HG02798 (cell line): ENCODE measurements around the gene LUZP1.
"Not testable (repeated sequence)": the region's sequence is repeated elsewhere in the genome, so short reads cannot be mapped to it uniquely, and the experiment has no call there.

ENCODE experiments used
- ATAC-seq: cut with Tn5 transposase; IDR thresholded peaks from one replicate; pipeline ENCODE4 v1.9.1; 2021; ENCODE audit warnings: mild to moderate bottlenecking; ENCODE audit not compliant: unreplicated experiment, poor library complexity

LUZP1 gene

DNA sequence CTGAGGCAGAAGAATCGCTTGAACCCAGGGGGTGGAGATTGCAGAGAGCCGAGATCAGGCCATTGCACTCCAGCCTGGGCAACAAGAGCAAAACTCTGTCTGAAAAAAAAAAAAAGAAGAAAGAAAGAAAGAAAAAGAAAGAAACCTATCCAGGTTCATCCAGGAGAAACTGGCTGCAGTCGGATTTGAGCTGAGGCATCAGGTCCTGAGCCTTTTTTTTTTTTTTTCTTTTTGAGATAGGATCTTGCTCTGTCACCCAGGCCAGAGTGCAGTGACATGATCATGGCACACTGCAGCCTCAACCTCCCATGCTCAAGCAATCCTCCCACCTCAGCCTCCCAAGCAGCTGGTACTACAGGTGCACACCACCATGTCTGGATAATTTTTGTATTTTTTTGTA, 22.5 kb upstream of the LUZP1 start:
- ATAC-seq, result no peak

DNA sequence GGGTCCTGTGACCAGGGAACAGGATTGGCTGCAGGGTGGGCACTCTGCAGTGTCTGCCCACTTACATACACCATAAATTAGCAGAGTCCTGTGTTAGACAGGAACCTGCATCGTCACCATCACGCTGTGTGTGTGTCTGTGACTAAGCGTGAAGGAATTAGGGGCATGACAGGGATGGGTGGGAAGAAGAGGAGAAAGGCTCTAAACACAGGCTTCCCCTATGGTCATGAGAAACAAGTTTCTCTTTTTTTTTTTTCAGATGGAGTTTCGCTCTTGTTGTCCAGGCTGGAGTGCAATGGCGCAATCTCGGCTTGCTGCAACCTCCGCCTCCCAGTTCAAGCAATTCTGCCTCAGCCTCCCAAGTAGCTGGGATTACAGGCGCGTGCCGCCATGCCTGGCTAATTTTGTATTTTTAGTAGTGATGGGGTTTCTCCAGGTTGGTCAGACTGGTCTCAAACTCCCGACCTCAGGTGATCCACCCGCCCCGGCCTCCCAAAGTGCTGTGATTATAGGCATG, 20.3 kb upstream of the LUZP1 start:
- not testable (repeated sequence) for ATAC-seq

- ATAC-seq, result no peak
These were observed 19.8 kb upstream of the LUZP1 start for GRCh38 chr1:23188434-23188884.

DNA sequence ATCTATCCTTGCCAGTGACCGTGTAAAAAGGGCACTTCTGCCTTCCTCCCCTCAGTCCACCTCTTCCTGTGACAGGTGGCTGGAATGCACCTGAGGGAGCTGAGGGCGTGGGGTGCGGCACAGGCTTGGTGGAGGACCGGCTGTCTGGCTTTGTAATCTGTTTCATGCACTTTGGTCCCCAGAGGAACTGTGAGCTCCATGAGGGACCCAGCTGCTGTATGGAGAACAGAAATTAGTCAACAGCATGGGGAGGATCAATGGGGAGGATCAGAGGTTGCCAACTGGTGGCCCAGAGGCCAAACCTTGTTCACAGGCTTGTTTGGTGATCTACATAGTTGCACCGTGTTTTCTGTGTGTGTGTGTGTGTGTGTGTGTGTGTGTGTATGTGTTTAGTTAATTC, 19.0 kb upstream of the LUZP1 start:
- no peak for ATAC-seq

- no peak for ATAC-seq
These were observed 16.7 kb upstream of the LUZP1 start for GRCh38 chr1:23185381-23185780.

DNA sequence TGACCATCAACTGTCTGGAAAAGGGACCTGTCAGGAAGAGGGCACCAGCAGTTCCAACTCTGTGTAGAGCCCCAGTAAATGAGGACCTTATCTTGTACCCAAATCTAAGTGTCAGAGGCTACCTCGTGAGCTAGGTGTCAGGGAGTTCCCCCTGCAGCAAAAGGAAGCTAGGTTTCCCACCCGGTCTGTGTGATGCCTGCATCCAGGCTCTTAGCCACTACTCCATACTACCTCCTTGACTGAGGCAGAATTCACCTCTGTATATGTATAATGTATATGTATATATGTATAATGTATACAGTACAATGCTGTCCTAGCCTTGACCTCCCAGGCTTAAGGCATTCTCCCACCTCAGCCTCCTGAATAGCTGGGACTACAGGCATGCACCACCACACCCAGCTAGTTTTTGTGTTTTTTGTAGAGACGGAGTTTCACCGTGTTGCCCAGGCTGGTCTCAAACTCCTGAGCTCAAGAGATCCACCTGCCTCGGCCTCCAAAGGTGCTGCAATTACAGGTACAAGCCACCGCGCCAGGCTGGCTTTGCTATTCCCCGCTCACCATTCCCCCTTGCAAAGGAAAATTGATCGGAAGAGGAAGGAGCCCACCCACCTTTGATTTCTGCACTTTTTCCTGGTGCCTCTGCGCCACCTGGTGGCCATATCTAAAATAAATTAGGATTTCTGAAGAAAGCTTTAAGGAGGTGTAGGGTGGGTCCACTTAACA, 15.7 kb upstream of the LUZP1 start:
- ATAC-seq, result no peak

GRCh38 chr1:23179862-23180261, 11.2 kb upstream of the LUZP1 start:
- ATAC-seq, result no peak

DNA sequence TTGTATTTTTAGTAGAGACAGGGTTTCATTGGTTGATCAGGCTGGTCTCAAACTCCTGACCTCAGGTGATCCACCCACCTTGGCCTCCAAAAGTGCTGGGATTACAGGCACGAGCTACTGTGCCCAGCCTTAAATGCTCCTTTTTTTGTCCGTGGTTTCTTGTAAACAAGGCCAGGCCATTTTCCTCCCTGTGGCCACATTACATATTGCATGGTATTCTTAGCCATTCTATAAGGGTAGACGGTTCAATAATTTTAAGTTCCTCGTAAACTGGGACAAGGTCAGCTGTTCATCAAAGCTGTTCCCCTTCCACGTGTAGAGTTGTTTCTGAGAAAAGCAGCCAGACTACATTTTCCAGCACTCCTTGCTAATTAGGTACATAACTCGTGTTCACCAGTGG, 10.3 kb upstream of the LUZP1 start:
- ATAC-seq, result no peak

DNA sequence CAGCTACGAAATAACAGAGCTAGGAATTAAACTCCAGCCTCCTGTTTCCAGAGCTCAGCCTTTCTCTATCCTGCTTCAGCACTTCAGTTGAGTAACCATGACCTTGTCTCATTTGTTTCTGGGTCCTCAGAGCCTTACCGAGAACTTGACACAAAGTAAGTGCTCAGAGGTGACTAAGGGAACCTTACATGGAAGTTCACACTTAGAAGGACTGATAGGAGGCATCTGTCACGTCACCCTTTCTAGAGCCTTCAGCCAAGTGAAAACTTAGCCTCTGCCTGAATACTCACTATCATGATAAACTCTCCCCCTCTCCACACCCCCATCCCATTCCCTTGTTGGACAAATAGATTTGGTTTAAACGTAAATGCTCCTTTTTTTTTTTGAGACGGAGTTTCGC, 9.8 kb upstream of the LUZP1 start:
- no peak for ATAC-seq

- ATAC-seq, result peak; percentile 35
These were observed 9.1 kb upstream of the LUZP1 start for GRCh38 chr1:23177438-23178380.

GRCh38 chr1:23177031-23177430, 8.4 kb upstream of the LUZP1 start:
- no peak for ATAC-seq

- ATAC-seq, result no peak
These were observed 5.9 kb upstream of the LUZP1 start for GRCh38 chr1:23174426-23175110.

GRCh38 chr1:23171181-23171755, 2.6 kb upstream of the LUZP1 start:
- no peak for ATAC-seq

DNA sequence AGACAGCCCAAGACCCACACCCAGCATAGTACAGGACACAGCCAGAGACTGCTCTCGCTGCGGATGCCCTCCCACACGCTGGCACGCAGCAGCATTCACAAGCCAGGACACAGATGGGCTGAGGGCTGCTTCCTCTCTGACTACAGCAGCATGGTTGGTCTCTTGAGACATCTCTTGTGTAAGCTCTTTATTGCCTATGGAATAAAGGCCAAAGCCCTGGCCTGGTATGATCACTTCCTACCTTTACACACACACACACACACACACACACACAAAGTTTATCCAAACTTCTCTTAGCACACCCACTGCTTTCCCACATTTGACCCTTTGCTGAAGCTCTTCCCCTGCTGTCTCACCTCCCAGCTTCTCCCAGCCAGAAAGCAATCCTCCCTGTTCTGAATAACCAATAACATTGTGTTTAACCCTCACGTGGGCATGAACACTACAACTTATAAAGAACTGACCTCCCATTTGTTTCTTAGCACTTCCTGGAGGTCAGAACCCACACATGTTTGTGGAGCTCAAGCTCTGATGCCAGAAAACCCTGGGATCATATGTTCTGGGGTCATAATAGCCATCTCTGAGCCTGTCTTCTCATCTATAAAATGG, 1.2 kb upstream of the LUZP1 start:
- no peak for ATAC-seq

- no peak for ATAC-seq
These were observed 529 bp upstream of the LUZP1 start for GRCh38 chr1:23169195-23169575.

DNA sequence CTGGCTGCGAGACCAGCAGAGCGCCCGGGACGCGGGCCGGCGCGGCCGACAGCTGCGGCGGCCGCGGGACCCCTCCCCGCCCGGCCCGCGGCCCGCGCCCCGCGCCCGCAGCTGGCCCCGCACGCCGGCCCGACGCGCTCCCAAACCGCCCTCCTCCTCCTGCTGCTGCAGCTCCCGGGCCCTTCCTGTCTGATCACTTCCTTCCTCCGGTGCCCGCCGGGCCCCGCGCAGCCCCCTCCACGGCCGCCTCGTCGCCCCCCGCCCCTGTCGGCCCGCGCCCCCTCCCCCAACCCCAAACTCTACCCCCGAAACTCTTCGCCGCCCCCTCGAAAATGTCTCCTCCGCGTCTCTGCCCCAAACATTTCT, 594 bp downstream of the LUZP1 start:
- no peak for ATAC-seq

DNA sequence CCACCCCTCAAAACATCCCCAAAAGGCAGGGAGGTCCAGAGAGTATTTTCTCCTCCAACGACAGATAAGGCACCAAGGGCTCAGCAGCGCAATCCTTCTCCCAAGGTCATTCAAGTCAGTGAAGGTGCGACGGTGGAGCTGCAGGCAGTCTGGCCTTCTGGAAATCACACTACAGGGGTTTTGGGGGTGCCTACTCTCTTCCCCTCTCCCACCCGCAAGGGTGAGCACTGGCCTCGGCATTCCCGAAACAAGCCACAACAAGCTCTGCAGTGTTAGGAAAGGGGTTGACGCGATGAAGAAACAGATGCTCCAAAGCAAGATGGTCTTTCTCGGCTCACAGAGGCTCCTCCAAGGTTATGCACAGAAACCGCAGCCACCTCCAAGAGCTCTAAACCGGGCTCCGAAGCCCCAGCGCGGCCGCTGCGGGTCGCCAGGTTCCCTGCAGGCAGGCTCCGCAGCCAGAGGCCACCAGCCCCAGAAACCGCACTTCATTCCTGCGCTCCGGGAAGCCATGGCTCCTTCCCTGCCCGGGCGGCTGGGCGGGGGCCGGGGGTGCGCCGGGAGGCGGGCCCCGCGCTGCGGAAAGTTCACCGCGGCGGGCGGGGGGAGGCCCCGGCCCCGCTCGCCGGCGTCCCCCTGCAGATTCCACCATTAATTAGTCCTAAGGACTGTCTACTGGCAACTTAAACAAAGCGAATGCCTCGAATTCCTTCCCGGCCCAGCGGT, 1.1 kb downstream of the LUZP1 start:
- no peak for ATAC-seq

GRCh38 chr1:23166854-23167253, 1.8 kb downstream of the LUZP1 start:
- no peak for ATAC-seq

DNA sequence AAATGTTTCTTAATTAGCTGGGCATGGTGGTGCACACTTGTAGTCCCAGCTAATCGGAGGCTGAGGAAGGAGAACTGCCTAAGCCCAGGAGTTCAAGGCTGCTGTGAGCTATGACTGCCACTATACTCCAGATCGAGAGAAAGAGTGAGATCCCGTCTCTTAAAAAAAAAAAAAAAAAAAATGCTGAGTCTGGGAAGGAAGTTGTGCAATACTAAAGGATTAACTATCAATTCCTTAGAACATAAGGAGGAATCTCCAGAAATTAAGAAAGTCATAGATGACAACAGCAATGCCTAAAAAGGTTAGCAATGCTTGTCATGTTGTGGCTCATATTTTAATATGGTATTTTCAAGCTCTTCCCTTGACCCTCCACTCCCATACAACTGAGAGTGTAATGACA, 5.3 kb downstream of the LUZP1 start:
- no peak for ATAC-seq
